B cell (primary cell): ENCODE results near the gene LRRIQ4.

Experiments
- EZH2 ChIP-seq: IDR thresholded peaks from 2 replicates; pipeline ENCODE4 v1.6.1; 2012; ENCODE audit warnings: borderline replicate concordance, low read depth, mild to moderate bottlenecking, moderate library complexity, low read length; ENCODE audit not compliant: insufficient read depth, poor library complexity, severe bottlenecking
- TF ChIP-seq, protein P1 (sequence below): fragments of 200-600 bp; IDR thresholded peaks from one replicate; pipeline ENCODE4 v1.8.0; 2022; ENCODE audit warnings: antibody characterized with exemption, mild to moderate bottlenecking

GRCh38 chr3:169867584-169868210, 55.0 kb downstream of the LRRIQ4 start:
- TF ChIP-seq, protein P1, sequence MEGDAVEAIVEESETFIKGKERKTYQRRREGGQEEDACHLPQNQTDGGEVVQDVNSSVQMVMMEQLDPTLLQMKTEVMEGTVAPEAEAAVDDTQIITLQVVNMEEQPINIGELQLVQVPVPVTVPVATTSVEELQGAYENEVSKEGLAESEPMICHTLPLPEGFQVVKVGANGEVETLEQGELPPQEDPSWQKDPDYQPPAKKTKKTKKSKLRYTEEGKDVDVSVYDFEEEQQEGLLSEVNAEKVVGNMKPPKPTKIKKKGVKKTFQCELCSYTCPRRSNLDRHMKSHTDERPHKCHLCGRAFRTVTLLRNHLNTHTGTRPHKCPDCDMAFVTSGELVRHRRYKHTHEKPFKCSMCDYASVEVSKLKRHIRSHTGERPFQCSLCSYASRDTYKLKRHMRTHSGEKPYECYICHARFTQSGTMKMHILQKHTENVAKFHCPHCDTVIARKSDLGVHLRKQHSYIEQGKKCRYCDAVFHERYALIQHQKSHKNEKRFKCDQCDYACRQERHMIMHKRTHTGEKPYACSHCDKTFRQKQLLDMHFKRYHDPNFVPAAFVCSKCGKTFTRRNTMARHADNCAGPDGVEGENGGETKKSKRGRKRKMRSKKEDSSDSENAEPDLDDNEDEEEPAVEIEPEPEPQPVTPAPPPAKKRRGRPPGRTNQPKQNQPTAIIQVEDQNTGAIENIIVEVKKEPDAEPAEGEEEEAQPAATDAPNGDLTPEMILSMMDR: no peak
- TF ChIP-seq EZH2: no peak
